ENCODE measurements around the gene AFP. TPM values are rescaled to one million over a fixed set of nuclear protein-coding genes. Genes with fewer than 3 reads are reported as not detected.
A peak's percentile ranks its signal among the peaks of the same experiment; 100 is the strongest.

The AFP gene
- total RNA-seq, 1 experiment from 2014 or later = 12.7 TPM

DNA sequence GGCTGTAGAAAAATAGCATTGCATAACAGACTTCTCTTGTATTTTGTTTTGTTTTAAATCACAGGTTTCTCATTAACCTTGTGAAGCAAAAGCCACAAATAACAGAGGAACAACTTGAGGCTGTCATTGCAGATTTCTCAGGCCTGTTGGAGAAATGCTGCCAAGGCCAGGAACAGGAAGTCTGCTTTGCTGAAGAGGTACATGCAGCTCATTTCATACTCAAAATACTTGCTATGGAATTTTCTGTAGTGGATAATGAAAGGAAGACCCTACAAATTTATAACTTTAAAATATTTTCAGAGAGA is 17.6 kb downstream of the AFP start:
- Histone ChIP-seq H3K36me3 (no peaks in the 10 kb centered on the region), H3K9me3 (replicated peaks) (no peaks in the 10 kb centered on the region), H3K4me1 (peaks cover 38% of the 10 kb centered on the region), H3K4me3 (no peak overlapping the region), H3K27me3 (no peaks in the 10 kb centered on the region), H3K27ac (no peak overlapping the region)
- no peak for DNase-seq

DNA sequence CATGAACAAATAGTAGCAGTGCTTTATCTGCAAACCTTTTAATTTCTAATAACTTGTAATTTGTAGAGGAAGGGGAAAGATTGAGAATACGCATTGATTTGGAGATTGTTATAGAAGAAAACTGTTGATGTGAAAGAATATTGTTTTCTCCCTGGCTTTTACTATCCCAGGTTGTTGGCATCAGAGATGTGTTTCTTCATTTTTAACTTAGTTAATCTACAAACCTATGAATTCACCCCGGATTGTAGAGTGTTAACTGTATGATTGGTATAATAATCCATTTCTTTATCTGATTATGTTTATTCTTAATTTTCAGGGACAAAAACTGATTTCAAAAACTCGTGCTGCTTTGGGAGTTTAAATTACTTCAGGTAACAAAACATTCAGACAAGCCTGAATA is 18.9 kb downstream of the AFP start:
- no peak for DNase-seq
- Histone ChIP-seq H3K9me3 (replicated peaks) (no peaks in the 10 kb centered on the region), H3K4me3 (no peak overlapping the region), H3K36me3 (no peaks in the 10 kb centered on the region), H3K27me3 (no peaks in the 10 kb centered on the region), H3K27ac (no peak overlapping the region), H3K4me1 (peaks cover 29% of the 10 kb centered on the region)

DNA sequence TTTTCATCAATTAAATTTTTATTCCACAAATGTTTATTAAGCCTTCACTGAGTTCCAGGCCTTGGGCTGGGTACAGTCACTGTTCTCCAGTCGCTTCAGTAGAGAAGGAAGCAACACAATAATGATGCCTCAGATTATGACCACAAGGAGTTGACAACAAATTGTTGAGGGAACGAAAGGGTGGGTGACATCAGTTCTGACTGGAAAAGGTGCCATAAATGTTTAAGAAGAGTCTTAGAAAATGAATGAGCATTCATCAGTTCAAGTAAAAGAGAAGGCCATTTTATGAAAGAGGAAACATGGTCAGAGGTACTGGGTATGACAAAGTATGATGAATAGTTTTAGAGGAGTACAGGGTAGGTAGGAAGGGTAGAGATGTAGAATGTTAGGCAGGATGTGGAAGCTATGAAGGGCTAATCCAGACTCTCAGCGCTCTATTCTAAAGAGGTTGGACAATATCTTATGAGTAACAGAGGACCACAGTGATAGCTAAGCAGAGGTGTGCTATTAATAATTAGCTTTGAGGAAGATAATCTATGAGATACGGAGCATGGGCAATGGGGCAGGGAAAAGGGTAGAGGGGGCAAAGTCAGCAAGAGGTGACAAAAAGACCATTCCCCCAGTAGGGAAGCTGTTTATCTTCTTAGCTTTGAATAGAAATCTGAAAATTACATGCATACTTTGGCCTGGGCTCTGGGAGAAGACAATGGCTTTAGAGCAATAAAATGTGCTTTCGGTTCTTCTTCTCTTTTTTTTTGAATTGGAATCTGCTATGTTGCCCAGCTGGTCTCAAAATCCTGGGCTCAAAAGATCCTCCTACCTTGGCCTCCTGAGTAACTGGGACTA is 20.4 kb downstream of the AFP start:
- DNase-seq = no peak
- Histone ChIP-seq H3K27ac (no peak overlapping the region), H3K4me3 (no peak overlapping the region), H3K27me3 (no peaks in the 10 kb centered on the region), H3K36me3 (no peaks in the 10 kb centered on the region), H3K4me1 (peaks cover 21% of the 10 kb centered on the region), H3K9me3 (replicated peaks) (no peaks in the 10 kb centered on the region)

DNA sequence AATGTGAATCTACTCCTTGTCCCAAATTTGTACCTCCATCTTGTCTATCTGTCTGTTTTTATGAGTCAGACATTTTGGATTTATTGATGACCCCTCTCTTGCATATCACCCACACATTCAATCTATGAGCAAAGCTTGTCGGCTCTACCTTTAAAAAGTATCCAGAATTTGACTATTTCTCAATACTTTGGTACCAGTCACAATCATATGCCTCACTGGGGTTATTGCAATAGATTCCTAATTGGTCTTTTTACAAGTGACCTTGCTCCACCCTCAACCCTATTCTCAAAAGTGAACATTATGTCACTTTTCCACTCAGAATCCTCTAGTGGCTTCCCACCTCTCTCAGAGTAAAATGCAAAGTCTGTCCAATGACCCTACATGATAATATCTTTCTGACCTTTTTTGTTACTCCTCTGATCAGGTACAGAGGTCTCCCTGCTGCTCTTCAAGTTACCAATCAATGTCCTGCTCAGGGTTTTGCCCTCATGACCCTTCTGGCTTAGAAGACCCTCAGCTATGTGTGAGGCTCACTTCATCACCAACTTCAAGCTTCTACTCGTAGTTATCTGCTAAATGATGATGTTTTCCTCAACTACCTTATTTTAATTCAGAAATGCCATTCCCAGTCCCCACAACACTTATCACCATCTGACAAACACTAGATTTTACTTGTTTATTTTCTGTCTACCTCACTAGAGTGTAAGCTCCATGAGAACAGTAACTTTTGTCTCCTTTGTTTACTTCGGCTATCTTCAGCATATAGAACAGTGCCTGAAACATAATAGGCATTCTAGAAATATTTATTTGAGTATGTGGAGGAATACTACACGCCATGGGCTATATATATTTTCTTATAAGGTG is 22.4 kb downstream of the AFP start:
- Histone ChIP-seq H3K4me3 (no peak overlapping the region), H3K27ac (no peak overlapping the region), H3K9me3 (replicated peaks) (no peaks in the 10 kb centered on the region; the same call in 1 of the 2 replicates), H3K27me3 (no peaks in the 10 kb centered on the region), H3K4me1 (peaks cover 3% of the 10 kb centered on the region; the same call in 1 of the 2 replicates), H3K36me3 (no peaks in the 10 kb centered on the region)
- DNase-seq = no peak

DNA sequence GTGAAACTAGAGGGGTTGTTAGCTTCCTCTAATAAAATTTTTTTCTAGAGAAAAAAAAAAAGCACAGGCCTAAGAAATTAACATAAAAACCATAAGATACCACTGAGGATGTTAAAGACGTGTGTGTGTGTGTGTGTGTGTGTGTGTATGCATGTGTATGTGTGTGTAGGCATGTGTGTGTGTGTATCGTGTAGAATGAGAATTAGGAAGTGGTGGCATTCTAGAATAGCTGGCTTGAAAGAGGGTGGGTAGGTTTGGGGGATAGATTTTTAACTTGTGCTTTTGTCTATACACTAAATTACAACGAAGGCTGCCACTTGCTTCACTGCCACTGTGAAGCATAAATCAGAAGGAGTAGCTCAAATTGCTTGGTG is 23.0 kb downstream of the AFP start:
- Histone ChIP-seq H3K27me3 (no peaks in the 10 kb centered on the region), H3K36me3 (no peaks in the 10 kb centered on the region), H3K4me3 (no peak overlapping the region), H3K9me3 (replicated peaks) (no peaks in the 10 kb centered on the region; the same call in 1 of the 2 replicates), H3K27ac (no peak overlapping the region), H3K4me1 (no peaks in the 10 kb centered on the region)
- peak in 1 of 2 experiments; percentile 46 for DNase-seq

DNA sequence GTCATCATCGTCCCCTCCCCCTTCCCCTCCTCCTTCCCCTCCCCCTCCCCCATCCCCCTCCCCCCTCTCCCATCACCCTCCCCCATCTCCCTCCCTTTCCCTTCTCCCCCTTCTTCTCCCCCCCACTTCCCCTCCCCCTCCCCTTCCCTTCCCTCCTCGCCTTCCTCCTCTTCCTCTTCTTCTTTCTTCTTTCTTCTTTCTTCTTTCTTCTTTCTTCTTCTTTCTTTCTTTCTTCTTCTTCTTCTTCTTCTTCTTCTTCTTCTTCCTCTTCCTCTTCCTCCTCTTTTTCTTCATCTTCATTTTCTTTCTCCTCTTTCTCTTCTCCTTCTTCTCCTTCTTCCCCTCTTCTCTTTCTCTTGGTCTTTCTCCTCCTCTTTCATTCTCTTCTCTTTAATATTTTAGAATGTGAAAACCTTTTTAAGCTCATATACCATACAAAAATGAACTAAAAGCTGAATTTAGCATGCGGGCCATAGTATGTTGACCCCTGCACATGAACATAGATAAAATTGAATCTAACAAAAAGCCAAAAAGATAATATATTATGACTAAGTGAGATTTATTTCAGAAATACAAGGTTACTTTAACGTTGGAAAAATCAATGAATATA is 25.0 kb downstream of the AFP start:
- H3K9me3 ChIP-seq (replicated peaks) = peaks cover 3% of the 10 kb centered on the region; the same call in 1 of the 2 replicates

DNA sequence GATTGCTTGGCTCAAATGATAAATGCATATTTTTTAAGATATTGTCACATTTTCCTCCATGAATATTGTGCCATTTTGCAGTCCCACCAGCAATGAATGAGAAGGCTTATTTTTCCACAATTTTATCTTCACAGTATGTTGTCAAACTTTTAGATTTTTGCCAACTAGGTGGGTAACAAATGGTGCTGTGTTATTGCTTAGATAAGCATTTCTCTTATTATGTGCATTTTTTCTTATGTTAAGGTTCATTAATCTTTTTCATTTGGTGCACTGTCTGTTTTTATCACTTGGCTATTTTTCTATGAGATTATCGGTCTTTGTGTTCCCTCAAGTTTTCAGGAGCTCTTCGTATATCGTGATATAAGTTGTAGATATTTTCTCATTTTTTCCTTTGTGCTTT is 32.1 kb downstream of the AFP start:
- H3K9me3 ChIP-seq (replicated peaks) = 0 out of 2 replicates have a peak, but pooled peaks cover 3% of the 10 kb centered on the region
- no peaks in the 10 kb centered on the region for H3K36me3 ChIP-seq
- H3K4me1 ChIP-seq = no peaks in the 10 kb centered on the region
- H3K27me3 ChIP-seq = no peaks in the 10 kb centered on the region
- no peak overlapping the region for H3K4me3 ChIP-seq
- DNase-seq = no peak
- no peak overlapping the region for H3K27ac ChIP-seq

More for the DNA sequence above, 25.0 kb downstream of the AFP start:
- Histone ChIP-seq H3K4me3 (no peak overlapping the region), H3K4me1 (no peaks in the 10 kb centered on the region), H3K27ac (no peak overlapping the region), H3K27me3 (no peaks in the 10 kb centered on the region), H3K36me3 (no peaks in the 10 kb centered on the region)
- no peak for DNase-seq

DNA sequence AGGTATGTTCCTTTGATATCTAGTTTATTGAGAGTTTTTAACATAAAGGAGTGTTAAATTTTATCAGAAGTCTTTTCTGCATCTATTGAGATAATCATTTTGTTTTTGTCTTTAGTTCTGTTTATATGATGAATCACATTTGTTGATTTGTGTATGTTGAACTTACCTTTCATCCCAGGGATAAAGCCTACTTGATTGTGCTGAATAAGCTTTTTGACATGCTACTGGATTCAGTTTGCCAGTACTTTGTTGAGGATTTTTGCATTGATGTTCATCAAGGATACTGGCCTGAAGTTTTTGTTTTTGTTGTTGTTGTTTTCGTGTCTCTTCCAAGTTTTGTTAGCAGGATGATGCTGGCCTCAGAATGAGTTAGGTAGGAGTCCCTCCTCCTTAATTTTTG is 34.7 kb downstream of the AFP start:
- Histone ChIP-seq H3K4me3 (no peak overlapping the region), H3K4me1 (no peaks in the 10 kb centered on the region), H3K27ac (no peak overlapping the region)

DNA sequence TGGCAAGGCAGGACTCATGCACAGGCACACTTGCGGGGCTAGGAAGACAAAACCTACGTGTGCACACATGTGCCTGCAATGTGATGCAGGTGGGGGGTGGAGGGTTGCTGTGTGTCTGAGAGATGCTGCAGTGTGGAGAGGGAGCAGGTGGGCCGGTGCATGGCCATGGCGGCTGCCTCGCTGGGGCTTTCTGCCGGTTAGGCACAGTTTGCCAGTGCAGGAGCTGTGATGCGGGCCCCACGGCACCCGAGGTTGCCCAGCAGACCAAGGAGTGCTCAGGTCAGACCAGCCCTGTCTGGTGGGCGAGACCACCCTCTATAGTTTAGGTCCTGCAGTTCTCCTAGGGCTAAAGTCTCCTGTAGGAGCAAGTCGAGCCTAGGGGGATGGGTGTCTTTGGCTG is 41.2 kb downstream of the AFP start:
- H3K27me3 ChIP-seq = no peaks in the 10 kb centered on the region
- no peaks in the 10 kb centered on the region for H3K4me1 ChIP-seq
- no peak overlapping the region for H3K27ac ChIP-seq
- H3K4me3 ChIP-seq = no peak overlapping the region
- H3K36me3 ChIP-seq = no peaks in the 10 kb centered on the region
- no peak for DNase-seq
- H3K9me3 ChIP-seq (replicated peaks) = no peaks in the 10 kb centered on the region; the same call in 1 of the 2 replicates

More for the DNA sequence above, 34.7 kb downstream of the AFP start:
- Histone ChIP-seq H3K9me3 (replicated peaks) (peaks cover under 1% of the 10 kb centered on the region; the same call in 1 of the 2 replicates), H3K27me3 (no peaks in the 10 kb centered on the region), H3K36me3 (no peaks in the 10 kb centered on the region)
- no peak for DNase-seq

DNA sequence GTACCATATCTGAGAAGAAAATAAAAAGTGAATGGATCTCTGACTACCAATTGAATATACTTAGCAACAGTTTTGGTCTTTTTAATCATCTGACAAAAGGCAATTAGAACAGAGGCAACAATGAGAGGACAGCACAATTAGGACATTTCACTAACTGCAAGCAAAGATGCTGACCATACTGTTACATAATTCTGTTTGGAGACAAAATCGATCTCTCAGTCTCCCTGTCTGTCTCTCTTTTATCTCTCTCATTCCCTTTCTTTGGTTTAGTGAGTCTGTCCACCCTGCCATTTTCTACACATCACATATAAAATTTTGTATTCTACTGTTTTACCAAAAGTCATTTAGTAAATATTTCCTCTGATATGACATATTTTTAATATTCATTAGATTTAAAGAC is 43.3 kb downstream of the AFP start:
- Histone ChIP-seq H3K4me1 (no peaks in the 10 kb centered on the region), H3K27me3 (no peaks in the 10 kb centered on the region), H3K36me3 (no peaks in the 10 kb centered on the region), H3K4me3 (no peak overlapping the region), H3K27ac (no peak overlapping the region), H3K9me3 (replicated peaks) (no peaks in the 10 kb centered on the region)
- no peak for DNase-seq

DNA sequence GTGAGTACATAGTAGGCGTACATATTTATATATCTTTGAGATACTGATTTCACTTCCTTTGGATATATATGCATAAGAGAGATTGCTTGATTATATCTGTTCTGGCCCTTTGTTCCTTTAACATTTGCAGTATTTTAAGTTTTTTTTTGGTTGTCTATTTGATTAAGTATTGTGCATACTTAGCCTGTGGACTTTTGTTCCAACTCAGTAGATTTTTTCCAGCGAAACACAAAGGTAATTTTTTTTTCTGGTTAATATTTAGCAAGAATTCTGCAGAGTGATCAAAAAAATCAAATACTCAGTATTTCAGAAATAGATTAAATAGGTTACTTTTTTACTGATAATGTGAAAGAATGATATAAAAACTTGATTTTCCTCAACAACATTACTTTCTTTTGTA is 45.3 kb downstream of the AFP start, which contains the start of gene AFM:
TSS of gene AFM (plus strand) at position 388 of the 400 bp plus-strand sequence. CDS start 31 bp downstream, outside the sequence.
- Histone ChIP-seq H3K4me3 (no peak within 1 kb of the TSS), H3K9me3 (replicated peaks) (no peaks in the 10 kb centered on the region), H3K4me1 (no peaks in the 10 kb centered on the region), H3K27ac (no peak within 1 kb of the TSS), H3K36me3 (no peaks in the 10 kb centered on the region), H3K27me3 (no peaks in the 10 kb centered on the region)
- no peak for DNase-seq

DNA sequence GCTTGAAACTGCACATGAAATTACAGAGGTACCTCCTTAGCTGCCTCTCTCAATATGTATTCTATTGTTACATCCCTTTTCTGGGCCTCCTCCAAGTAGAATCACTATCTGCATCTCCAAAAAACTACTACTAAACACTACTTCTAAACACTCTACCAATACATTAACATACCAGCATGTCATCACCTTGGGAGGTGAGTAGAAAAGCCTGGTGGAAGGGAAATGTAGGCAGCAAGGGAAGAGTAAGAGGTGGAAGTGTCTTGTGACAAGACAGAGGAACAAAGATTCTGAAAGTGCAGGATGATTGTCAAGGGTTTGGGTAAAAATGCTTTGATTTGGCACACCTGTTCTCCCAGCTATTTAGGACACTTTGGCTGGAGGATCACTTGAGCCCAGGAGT is 49.1 kb downstream of the AFP start:
- H3K4me3 ChIP-seq = no peak overlapping the region
- H3K27ac ChIP-seq = no peak overlapping the region
- no peaks in the 10 kb centered on the region for H3K4me1 ChIP-seq
- no peaks in the 10 kb centered on the region for H3K36me3 ChIP-seq
- H3K27me3 ChIP-seq = no peaks in the 10 kb centered on the region
- no peak for DNase-seq
- H3K9me3 ChIP-seq (replicated peaks) = no peaks in the 10 kb centered on the region

DNA sequence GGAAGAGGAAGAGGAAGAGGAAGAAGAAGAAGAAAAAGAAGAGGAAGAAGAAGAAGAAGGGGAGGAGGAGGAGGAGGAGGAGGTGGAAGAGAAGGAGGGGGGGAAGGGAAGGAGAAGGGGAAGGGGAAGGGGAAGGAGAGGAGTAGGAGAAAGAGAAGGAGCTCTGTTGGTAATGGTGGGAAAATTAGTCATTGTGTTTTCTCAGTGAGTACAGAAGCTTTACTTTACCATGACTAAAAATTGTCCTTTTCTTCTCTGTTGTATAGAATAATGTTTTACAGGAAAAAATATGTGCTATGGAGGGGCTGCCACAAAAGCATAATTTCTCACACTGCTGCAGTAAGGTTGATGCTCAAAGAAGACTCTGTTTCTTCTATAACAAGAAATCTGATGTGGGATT is 49.6 kb downstream of the AFP start:
- Histone ChIP-seq H3K4me1 (no peaks in the 10 kb centered on the region), H3K27me3 (no peaks in the 10 kb centered on the region), H3K36me3 (no peaks in the 10 kb centered on the region), H3K9me3 (replicated peaks) (no peaks in the 10 kb centered on the region), H3K27ac (no peak overlapping the region), H3K4me3 (no peak overlapping the region)
- no peak for DNase-seq

DNA sequence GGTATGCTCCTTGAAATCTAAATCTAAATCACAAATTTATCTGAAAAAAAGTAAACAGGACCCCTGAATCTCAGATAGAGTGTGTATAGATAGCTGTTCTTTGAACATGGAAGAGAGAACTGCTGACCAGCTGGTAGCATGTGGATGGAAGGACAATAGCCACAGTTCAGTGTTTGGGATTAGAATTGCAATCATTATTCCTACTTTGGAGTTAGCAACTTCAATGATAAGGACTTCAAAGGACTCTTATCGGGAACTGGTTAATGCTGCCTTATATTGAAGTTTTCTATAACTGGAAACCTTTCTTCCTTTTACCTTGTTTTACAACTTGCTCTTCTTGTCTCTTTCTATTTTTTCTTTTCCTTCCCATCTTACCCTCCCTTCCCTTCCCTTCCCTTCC is 50.5 kb downstream of the AFP start:
- no peaks in the 10 kb centered on the region for H3K4me1 ChIP-seq
- no peak overlapping the region for H3K27ac ChIP-seq
- no peaks in the 10 kb centered on the region for H3K9me3 ChIP-seq (replicated peaks)
- H3K27me3 ChIP-seq = no peaks in the 10 kb centered on the region
- no peak for DNase-seq
- H3K4me3 ChIP-seq = no peak overlapping the region
- H3K36me3 ChIP-seq = no peaks in the 10 kb centered on the region

DNA sequence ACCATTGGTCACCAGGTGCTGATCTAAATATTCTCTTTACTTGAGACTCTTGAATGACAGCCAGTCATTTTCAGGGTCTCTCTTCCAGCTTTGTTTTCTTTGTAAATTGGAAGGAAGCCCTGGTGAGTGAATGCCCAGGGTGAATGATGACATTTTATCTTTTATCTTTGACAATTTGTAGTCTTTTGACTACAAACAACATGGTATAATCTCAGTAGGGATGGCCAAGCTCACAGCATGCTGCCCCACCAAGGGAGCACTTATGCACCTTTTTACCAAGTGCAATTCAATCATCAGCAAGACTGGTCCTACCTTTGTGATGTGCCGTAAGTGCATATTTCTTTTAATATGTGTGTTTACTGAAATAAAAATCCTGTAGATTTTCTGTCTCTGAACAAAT is 51.2 kb downstream of the AFP start:
- DNase-seq = no peak
- Histone ChIP-seq H3K4me1 (no peaks in the 10 kb centered on the region), H3K36me3 (no peaks in the 10 kb centered on the region), H3K27me3 (no peaks in the 10 kb centered on the region), H3K27ac (no peak overlapping the region), H3K4me3 (no peak overlapping the region), H3K9me3 (replicated peaks) (no peaks in the 10 kb centered on the region)
